ENCODE results near the gene ITGA3. TPM values are rescaled to one million over a fixed set of nuclear protein-coding genes. Genes with fewer than 3 reads are reported as not detected.

ITGA3 gene
- total and polyA plus RNA-seq, 2 of the 13 experiments (the other 11 are each of a cell fraction or from before 2014, with no cell fraction given), result 0.48 to 0.69 TPM

DNA sequence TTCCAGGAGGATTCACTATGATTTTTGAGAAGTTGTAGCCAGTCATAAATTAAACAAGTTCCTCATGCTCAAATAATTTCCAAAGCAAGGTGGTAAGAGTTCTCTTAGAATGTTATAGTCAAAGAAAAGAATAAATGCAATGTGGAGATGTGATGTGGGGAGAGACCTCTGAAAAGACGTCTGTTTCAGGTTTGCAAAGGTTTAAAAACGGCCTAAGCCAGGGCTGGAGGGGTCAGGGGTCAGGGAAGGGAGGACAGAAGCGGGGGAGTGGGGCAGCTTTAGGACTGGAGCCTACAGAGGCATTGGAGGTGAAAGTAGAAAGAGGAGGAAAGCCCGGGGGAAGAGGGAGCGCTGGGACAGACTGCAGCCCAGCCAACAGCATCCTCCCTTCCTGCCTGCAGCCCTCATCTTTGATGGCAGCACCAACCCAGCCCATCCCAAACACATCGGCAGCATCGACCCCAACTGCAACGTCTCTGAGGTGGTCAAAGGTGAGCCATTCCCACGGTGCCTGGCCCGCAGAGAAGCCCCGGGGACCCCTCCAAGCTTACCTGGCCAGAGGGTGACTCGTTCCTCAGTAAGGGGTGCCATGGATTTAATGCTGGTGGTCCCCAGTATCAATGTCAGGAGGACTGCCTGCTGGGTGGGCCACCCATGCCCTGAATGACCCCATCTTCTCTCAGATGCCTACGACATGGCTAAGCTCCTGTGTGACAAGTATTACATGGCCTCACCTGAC, 50.7 kb downstream of the ITGA3 start:
- BruUV-seq (replicated peaks), result no TSS peak
- H3K79me2 ChIP-seq (ENCODE audit: insufficient read depth, low read length), result no peaks in the 10 kb centered on the region
- POLR2A ChIA-PET, result no interaction called here
- no peak overlapping the region for H3K27ac ChIP-seq (ENCODE audit: extremely low read length, insufficient read depth, low read length)
- no peak overlapping the region for H2AFZ ChIP-seq (ENCODE audit: low read length)
- no peak overlapping the region for H3K4me2 ChIP-seq (ENCODE audit: low read depth, low read length)
- in situ Hi-C loops (cut with HindIII; ENCODE audit: extremely low pct_ligation_motif_present, low pct_unique_long_range_greater_than_20kb), result no loop called here
- no peak overlapping the region for H3K4me3 ChIP-seq (replicated peaks in 1 of 3; ENCODE audit: insufficient read depth in 1 of 3, low read depth in 2 of 3, low read length in 3 of 3)
- DNase-seq (ENCODE audit: low spot score) (no peak), FAIRE-seq (no peak), ATAC-seq (no peak)
- H3K36me3 ChIP-seq (replicated peaks in 1 of 2; ENCODE audit: control insufficient read depth in 1 of 2, insufficient read depth in 2 of 2, low read length in 2 of 2), result no peaks in the 10 kb centered on the region; a peak in 1 of 5 replicates
- intact Hi-C loops (cut with micrococcal nuclease; ENCODE audit: unreplicated experiment), result no loop called here
- no peaks in the 10 kb centered on the region for H3K9me3 ChIP-seq (ENCODE audit: low read length)
- peaks cover 45% of the 10 kb centered on the region for H3K4me1 ChIP-seq (ENCODE audit: insufficient read depth, low read length)
- WGBS (ENCODE audit: low lambda C conversion rate), result 89% methylated on average over 7 of the region's 13 CpGs
- CTCF ChIA-PET (ENCODE audit: low intra/inter-chr PET ratio, low total read pairs), result no interaction called here
- H4K20me1 ChIP-seq (ENCODE audit: insufficient read depth, low read length), result no peaks in the 10 kb centered on the region
- no peak overlapping the region for H3K9ac ChIP-seq (ENCODE audit: insufficient read depth, low read depth, low read length)
- no peaks in the 10 kb centered on the region for H3K27me3 ChIP-seq (ENCODE audit: control insufficient read depth in 1 of 2, insufficient read depth in 2 of 2, low read length in 2 of 2)
- TF ChIP-seq DNMT3B (CRISPR knock-in tag; conservative IDR thresholded peaks at IDR 0.05) (no peak), ZNF143 (CRISPR knock-in tag; IDR thresholded peaks at IDR 0.05) (no peak), CCDC6 (CRISPR knock-in tag; IDR thresholded peaks at IDR 0.05) (no peak), ZNF20 (CRISPR knock-in tag; IDR thresholded peaks at IDR 0.05) (no peak), ZNF34 (CRISPR knock-in tag; IDR thresholded peaks at IDR 0.05; ENCODE audit: borderline replicate concordance) (no peak), ZZZ3 (CRISPR knock-in tag; IDR thresholded peaks at IDR 0.05; ENCODE audit: borderline replicate concordance) (no peak), ZNF264 (CRISPR knock-in tag; IDR thresholded peaks at IDR 0.05) (no peak), RFX3 (CRISPR knock-in tag; IDR thresholded peaks at IDR 0.05) (no peak)
- TF ChIP-seq, protein P1, sequence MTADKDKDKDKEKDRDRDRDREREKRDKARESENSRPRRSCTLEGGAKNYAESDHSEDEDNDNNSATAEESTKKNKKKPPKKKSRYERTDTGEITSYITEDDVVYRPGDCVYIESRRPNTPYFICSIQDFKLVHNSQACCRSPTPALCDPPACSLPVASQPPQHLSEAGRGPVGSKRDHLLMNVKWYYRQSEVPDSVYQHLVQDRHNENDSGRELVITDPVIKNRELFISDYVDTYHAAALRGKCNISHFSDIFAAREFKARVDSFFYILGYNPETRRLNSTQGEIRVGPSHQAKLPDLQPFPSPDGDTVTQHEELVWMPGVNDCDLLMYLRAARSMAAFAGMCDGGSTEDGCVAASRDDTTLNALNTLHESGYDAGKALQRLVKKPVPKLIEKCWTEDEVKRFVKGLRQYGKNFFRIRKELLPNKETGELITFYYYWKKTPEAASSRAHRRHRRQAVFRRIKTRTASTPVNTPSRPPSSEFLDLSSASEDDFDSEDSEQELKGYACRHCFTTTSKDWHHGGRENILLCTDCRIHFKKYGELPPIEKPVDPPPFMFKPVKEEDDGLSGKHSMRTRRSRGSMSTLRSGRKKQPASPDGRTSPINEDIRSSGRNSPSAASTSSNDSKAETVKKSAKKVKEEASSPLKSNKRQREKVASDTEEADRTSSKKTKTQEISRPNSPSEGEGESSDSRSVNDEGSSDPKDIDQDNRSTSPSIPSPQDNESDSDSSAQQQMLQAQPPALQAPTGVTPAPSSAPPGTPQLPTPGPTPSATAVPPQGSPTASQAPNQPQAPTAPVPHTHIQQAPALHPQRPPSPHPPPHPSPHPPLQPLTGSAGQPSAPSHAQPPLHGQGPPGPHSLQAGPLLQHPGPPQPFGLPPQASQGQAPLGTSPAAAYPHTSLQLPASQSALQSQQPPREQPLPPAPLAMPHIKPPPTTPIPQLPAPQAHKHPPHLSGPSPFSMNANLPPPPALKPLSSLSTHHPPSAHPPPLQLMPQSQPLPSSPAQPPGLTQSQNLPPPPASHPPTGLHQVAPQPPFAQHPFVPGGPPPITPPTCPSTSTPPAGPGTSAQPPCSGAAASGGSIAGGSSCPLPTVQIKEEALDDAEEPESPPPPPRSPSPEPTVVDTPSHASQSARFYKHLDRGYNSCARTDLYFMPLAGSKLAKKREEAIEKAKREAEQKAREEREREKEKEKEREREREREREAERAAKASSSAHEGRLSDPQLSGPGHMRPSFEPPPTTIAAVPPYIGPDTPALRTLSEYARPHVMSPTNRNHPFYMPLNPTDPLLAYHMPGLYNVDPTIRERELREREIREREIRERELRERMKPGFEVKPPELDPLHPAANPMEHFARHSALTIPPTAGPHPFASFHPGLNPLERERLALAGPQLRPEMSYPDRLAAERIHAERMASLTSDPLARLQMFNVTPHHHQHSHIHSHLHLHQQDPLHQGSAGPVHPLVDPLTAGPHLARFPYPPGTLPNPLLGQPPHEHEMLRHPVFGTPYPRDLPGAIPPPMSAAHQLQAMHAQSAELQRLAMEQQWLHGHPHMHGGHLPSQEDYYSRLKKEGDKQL (CRISPR knock-in tag; IDR thresholded peaks at IDR 0.05; ENCODE audit: low read depth), result no peak
- TF ChIP-seq, protein P2, sequence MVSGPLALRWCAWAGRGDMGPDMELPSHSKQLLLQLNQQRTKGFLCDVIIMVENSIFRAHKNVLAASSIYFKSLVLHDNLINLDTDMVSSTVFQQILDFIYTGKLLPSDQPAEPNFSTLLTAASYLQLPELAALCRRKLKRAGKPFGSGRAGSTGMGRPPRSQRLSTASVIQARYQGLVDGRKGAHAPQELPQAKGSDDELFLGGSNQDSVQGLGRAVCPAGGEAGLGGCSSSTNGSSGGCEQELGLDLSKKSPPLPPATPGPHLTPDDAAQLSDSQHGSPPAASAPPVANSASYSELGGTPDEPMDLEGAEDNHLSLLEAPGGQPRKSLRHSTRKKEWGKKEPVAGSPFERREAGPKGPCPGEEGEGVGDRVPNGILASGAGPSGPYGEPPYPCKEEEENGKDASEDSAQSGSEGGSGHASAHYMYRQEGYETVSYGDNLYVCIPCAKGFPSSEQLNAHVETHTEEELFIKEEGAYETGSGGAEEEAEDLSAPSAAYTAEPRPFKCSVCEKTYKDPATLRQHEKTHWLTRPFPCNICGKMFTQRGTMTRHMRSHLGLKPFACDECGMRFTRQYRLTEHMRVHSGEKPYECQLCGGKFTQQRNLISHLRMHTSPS (CRISPR knock-in tag; IDR thresholded peaks at IDR 0.05; ENCODE audit: low read depth), result no peak
- TF ChIP-seq, protein P3, sequence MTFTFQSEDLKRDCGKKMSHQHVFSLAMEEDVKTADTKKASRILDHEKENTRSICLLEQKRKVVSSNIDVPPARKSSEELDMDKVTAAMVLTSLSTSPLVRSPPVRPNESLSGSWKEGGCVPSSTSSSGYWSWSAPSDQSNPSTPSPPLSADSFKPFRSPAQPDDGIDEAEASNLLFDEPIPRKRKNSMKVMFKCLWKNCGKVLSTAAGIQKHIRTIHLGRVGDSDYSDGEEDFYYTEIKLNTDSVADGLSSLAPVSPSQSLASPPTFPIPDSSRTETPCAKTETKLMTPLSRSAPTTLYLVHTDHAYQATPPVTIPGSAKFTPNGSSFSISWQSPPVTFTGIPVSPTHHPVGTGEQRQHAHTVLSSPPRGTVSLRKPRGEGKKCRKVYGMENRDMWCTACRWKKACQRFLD (CRISPR knock-in tag; IDR thresholded peaks at IDR 0.05; ENCODE audit: borderline replicate concordance), result no peak
- TF ChIP-seq, protein P4, sequence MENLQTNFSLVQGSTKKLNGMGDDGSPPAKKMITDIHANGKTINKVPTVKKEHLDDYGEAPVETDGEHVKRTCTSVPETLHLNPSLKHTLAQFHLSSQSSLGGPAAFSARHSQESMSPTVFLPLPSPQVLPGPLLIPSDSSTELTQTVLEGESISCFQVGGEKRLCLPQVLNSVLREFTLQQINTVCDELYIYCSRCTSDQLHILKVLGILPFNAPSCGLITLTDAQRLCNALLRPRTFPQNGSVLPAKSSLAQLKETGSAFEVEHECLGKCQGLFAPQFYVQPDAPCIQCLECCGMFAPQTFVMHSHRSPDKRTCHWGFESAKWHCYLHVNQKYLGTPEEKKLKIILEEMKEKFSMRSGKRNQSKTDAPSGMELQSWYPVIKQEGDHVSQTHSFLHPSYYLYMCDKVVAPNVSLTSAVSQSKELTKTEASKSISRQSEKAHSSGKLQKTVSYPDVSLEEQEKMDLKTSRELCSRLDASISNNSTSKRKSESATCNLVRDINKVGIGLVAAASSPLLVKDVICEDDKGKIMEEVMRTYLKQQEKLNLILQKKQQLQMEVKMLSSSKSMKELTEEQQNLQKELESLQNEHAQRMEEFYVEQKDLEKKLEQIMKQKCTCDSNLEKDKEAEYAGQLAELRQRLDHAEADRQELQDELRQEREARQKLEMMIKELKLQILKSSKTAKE (CRISPR knock-in tag; IDR thresholded peaks at IDR 0.05; ENCODE audit: borderline replicate concordance), result no peak
